KOPT-K1 (cell line): ENCODE measurements around the gene PREP.

Experiments used
- H3K27ac ChIP-seq: fragments of 200-600 bp; sonication (generic); 2 replicates; pipeline ENCODE4 v1.5.1; 2016; ENCODE audit warnings: antibody characterized with exemption, mild to moderate bottlenecking, low read depth, low read length; ENCODE audit not compliant: poor library complexity, severe bottlenecking
- H3K36me3 ChIP-seq: fragments of 200-600 bp; sonication (generic); 2 replicates; pipeline ENCODE4 v1.5.1; 2017; ENCODE audit warnings: antibody characterized with exemption, mild to moderate bottlenecking, low read length, moderate library complexity; ENCODE audit not compliant: insufficient read depth
- H3K9me3 ChIP-seq: fragments of 200-600 bp; sonication (generic); 2 replicates; pipeline ENCODE4 v1.5.1; 2017; ENCODE audit warnings: antibody characterized with exemption, low read length, mild to moderate bottlenecking; ENCODE audit not compliant: insufficient read depth, poor library complexity, severe bottlenecking

The PREP gene

DNA sequence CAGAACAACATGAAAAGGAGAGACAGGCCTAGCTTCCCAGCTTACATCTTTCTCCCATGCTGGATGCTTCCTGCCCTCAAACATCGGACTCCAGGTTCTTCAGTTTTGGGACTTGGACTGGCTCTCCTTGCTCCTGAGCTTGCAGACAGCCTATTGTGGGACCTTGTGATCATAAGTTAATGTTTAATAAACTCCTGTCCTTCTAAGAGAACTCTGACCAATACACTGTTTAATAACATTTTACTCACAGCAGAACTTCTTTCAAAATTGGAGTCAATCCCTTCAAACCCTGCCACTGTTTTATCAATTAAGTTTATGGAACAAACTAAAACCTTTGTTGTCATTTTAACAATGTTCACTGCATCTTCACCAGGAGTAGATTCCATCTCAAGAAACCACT lies 111.4 kb downstream of the PREP start:
- Histone ChIP-seq H3K36me3 (peaks cover 40% of the 10 kb centered on the region), H3K27ac (no peak overlapping the region), H3K9me3 (no peaks in the 10 kb centered on the region)

DNA sequence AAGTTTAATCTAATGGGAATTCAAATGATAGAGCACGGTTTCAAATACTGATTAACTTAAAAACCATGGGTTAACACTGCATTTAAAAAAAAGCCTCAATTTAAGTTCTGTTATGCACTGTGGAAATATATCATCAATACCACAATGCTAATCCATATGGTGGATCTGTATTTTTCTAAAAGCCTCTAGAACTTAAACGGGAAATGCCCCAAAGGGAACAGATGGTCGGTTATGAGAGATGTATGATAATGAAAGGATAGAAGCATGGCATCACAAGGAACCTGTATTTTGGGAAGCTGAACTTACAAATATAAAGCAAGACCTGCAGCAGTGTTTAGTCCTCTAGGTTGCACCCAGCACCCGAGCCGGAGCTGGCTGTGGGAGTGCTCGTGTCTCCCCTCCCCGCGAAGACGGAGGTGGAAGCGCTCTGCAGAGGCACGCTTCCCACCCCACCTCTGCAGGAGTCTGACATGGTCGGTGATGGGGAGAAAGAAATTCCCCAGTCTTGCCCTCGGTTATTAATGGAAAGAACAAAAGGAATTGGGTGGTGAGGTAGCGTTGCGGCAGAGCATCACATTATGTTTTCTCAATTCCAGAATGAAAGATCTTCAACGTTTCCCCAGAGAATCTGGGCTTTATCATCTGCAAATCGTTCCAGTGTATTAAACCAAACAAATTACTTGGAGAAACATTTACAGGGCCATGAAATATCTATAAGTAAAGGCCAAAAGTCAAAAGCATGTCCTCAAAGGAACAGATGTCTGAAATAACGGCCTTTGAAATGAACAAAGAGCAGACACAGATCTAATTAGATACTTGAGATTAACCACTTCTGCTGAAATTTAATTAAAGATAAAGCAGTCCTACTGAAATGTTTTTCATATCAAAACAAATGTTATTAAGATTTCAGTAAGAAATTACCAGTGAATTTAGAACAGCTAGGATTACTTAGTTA lies 120.0 kb downstream of the PREP start:
- Histone ChIP-seq H3K27ac (no peak overlapping the region), H3K36me3 (peaks cover 95% of the 10 kb centered on the region), H3K9me3 (no peaks in the 10 kb centered on the region)

DNA sequence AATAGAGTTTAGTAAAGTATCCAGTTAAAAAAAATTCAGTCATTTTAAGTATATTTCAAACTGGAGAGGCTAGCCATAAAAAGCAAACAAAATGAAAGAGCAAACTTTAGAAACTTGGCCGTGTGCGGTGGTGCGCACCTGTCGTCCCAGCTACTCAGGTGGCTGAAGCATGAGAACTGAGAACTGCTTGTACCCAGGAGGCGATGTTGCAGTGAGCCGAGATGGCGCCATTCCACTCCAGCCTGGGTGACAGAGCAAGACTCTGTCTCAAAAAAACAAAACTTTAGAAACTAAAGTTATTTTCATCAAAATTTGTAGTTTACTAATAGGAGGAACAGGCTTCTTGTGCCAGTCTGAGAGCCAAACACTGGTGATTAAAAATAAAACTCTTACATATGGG lies 122.8 kb downstream of the PREP start:
- no peaks in the 10 kb centered on the region for H3K9me3 ChIP-seq
- H3K36me3 ChIP-seq: peaks cover 100% of the 10 kb centered on the region
- no peak overlapping the region for H3K27ac ChIP-seq

DNA sequence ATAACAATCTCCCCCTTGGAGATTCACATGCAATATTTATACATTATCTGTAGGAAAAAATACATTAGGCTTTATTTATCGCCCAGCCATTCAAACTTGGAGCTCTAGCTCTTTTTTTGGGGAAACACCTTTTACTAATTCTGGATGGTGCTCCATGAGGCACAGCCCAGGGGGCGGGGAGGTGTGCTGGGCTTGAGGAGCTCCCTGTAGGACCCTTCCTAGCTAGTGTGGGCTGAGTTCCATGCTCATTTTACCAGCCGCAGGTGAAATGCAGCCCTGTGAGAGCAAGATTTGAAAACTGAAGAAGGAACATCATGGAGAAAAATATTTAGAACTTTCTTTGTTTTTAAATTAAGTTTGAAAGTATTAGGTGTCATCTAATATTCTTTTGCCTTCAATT lies 123.4 kb downstream of the PREP start:
- H3K27ac ChIP-seq: no peak overlapping the region
- peaks cover 100% of the 10 kb centered on the region for H3K36me3 ChIP-seq
- no peaks in the 10 kb centered on the region for H3K9me3 ChIP-seq

DNA sequence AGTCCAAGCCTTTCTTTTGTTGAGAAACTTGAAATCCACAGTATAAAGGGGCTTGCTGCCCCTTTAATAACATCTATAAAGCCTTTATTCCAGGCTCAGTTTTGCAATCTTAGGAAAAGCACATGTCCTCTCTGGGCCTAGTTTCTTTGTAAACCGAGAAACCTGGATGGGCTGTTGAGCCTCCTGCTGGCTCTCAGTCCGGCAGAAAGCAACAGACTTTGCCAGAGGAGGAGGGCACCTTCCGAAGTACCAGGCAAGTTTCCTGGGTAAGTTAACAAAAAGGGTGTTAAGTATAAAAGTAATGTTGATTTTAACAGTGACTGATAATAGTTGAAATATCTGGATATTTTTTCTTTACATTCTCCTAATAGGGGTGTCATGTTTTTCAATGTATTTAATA lies 124.1 kb downstream of the PREP start:
- no peak overlapping the region for H3K27ac ChIP-seq
- peaks cover 94% of the 10 kb centered on the region for H3K36me3 ChIP-seq
- H3K9me3 ChIP-seq: no peaks in the 10 kb centered on the region

DNA sequence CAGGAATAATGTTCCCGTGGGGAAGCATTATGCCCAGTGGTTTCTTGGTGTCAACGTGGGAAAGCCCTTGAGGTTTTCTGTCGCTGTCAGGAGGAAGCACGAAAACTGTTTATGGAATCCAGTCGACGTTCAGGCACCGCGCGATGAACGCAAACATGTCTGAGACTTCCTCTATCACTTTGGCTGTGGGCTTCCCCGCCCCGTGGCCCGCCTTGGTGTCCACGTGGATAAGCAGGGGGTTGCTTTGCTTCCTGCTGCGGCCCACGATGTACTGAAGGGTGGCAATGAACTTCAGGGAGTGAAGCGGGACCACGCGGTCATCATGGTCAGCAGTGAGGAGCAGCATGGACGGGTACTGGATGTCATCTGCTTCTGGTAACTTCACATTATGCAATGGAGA lies 124.8 kb downstream of the PREP start:
- no peaks in the 10 kb centered on the region for H3K9me3 ChIP-seq
- H3K27ac ChIP-seq: no peak overlapping the region
- peaks cover 86% of the 10 kb centered on the region for H3K36me3 ChIP-seq

DNA sequence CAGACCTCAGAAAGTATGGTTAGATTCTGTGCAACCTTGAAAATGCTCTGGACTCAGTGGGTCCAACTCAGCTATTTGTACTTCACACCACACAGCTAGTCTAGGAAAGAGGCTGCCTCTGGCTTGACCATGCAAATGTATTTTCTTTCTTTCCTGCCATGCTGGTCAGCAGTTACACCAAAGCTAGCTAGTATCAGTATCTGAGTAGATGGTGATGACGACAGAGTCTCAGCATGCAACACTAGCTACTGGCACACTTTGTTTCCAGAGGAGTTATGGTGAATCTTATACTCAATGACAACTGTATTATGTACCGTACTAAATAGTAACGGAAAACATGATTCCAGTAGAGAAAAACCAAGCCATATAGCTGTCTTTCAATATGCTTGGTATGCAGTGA lies 126.5 kb downstream of the PREP start:
- no peak overlapping the region for H3K27ac ChIP-seq
- peaks cover 69% of the 10 kb centered on the region for H3K36me3 ChIP-seq
- no peaks in the 10 kb centered on the region for H3K9me3 ChIP-seq

DNA sequence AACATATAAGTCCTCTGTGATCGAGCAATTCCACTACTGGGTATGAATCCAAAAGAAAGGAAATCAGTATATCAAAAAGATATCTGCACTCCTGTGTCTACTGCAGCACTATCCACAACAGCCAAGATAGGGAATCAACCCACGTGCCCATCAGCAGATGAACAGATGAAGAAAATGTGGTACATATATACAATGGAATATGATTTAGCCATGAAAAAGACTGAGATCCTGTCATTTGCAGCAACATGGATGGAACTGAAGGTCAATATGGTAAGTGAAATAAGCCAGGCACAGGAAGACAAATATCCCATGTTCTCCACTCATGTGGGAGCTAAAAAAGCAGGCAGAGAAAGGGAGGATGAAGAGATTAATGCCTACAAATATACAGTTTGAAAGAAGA lies 127.3 kb downstream of the PREP start:
- Histone ChIP-seq H3K27ac (no peak overlapping the region), H3K36me3 (peaks cover 61% of the 10 kb centered on the region), H3K9me3 (no peaks in the 10 kb centered on the region)

DNA sequence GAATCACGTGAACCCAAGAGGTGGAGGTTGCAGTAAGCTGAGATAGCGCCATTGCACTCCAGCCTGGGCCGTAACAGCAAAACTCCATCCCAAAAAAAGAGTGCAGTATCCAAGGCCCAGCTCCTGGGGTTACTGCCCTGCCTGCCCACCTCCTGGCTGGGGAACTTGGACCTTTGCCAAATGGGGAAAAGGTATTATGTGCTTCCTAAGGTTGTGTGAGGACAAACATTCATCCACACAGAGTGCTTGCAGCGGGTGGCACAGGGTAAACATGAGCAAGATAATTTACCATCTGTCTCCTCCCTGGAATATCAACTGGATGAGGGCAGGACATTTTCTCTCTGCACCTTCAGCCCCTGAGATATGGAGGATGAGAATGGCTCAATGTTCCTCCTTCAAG lies 128.2 kb downstream of the PREP start:
- Histone ChIP-seq H3K27ac (no peak overlapping the region), H3K36me3 (peaks cover 52% of the 10 kb centered on the region), H3K9me3 (no peaks in the 10 kb centered on the region)

DNA sequence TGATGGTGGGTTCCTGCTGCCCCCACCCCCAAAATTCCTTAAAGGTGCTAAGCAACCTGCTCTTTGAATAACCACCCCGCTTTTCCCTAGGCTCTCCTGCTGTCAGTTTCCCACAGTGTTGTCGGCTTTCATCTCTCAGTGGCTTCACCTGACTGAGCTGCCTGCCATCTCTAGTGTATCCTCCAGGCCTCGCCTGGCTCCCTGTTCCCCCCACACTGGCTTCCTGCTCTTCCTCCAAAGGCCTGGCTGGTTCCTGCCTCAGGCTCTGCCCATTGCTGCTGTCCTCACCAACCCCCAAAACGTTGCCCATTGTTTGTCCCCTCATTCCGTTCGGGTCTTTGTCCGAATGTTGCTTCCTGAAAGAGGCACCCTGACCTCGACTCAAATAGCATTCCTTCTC lies 129.3 kb downstream of the PREP start:
- Histone ChIP-seq H3K9me3 (no peaks in the 10 kb centered on the region), H3K36me3 (peaks cover 42% of the 10 kb centered on the region), H3K27ac (no peak overlapping the region)

DNA sequence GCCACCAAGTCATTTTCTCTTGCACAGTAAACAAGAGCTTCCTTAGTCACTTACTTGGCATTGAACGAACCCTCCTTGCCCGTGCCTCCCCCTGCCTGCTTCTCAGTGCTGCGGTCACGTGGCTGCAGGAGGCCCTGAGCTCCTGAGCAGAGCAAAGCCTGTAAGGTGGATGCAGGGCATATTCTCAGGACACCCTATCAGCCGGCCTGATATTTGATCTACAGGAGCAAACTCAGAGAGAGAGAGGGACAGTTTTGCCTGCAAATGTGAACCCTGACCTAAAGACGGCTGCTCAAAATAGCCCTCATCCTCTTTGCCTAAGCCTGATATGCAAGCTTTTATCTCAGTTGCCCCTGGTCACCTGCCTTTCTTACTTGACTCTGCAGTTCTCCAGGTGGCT lies 130.1 kb downstream of the PREP start:
- Histone ChIP-seq H3K27ac (no peak overlapping the region), H3K36me3 (peaks cover 34% of the 10 kb centered on the region)

DNA sequence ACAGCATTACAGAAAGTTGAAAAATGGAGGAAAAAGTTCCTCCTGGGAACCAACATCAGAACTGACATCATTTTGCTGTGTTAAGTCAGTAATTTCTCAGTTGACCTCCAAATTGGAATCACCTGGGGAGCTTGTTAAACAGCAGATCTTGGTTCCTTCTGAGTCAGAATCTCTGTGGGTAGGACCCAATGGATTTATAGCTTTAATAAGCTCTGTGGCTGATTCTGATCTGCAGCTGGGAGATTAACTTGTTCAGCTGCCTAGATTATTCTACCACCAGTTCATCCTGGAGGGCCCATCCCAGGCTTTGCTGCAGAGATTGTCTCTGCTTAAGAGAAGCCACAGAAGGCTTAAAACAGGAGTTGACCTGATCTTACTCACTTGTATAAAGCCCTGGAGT lies 132.4 kb downstream of the PREP start:
- H3K27ac ChIP-seq: no peak overlapping the region
- peaks cover 11% of the 10 kb centered on the region for H3K36me3 ChIP-seq
- peaks cover 6% of the 10 kb centered on the region for H3K9me3 ChIP-seq

More for the DNA sequence above, 130.1 kb downstream of the PREP start:
- H3K9me3 ChIP-seq: no peaks in the 10 kb centered on the region

DNA sequence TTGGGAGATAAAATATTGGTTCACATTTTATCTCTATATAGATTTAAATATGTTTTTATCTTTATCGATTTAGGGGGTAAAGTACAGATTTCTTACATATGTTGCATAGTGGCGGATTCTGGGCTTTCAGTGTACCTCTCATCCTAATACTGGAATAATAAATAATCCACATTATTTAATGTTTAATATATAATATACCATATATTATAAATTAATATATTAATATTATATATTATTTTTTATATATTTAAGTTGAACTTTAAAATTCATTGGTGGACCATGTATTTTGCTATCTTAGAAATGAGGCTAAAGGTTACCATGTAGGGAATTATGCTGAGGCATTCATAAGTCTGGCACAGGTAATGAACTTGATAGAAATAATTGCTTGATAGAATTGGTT lies 133.5 kb downstream of the PREP start:
- Histone ChIP-seq H3K9me3 (peaks cover 6% of the 10 kb centered on the region), H3K36me3 (no peaks in the 10 kb centered on the region), H3K27ac (no peak overlapping the region)

DNA sequence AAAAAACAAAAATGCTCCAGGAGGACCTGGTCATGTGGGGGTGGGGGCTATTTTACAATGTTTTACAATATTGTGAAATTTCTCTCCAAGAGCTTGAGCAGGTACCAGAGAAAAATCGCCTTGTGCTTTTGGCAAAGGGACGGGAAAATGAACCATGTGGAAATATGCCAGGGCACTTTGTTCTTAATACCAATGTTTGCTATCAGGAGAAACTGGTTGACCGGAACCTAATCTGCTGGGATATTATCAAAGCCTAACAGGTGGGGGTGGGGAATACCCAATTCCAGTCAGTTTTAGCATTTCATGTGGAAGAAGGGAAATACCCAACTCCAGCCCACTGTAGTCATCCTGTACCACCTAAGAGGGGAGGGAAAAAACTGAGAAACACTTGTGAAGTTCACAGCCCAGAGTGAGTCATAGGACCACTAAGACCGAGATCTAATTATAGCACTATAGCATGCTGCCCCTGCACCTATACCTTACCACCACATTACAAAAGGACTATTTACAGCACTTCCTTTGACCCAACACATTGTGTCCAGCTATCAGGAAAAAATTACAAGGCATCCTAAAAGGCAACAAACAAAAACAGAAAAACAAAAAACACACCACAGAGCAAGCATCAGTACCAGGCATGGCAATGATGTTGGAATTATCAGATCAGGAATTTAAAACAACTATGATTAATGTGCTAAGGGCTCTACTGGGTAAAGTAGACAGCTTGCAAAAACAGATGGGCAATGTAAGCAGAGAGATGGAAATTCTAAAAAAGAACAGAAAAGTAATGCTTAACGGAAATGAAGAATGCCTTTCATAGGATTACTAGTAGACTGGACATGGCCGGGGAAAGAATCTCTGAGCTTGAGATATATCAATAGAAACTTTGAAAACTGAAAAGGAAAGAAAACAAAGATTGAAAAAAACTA lies 138.9 kb downstream of the PREP start:
- Histone ChIP-seq H3K36me3 (no peaks in the 10 kb centered on the region), H3K27ac (no peak overlapping the region)

More for the DNA sequence above, 138.9 kb downstream of the PREP start:
- peaks cover 6% of the 10 kb centered on the region for H3K9me3 ChIP-seq
